IgD-negative memory B cell (primary cell): ENCODE measurements around the gene ASIC2. TPM values are rescaled to one million over a fixed set of nuclear protein-coding genes. Genes with fewer than 3 reads are reported as not detected.

ENCODE experiments used
- H3K27ac Mint-ChIP-seq, 3 donors: one replicate each; pipeline ENCODE4 v1.8.0; 2020 to 2022; ENCODE audit warnings: mild to moderate bottlenecking in 3 of 3, mixed read lengths in 3 of 3, moderate library complexity in 1 of 3
- H3K27me3 Mint-ChIP-seq: one replicate; pipeline ENCODE4 v1.8.0; 2021; ENCODE audit warnings: mixed read lengths
- H3K36me3 Mint-ChIP-seq: one replicate; pipeline ENCODE4 v1.8.0; 2020; ENCODE audit warnings: mild to moderate bottlenecking, mixed read lengths
- H3K4me1 Mint-ChIP-seq, 3 donors: one replicate each; pipeline ENCODE4 v1.8.0; 2020 to 2022; ENCODE audit warnings: mixed read lengths in 3 of 3, mild to moderate bottlenecking in 1 of 3
- H3K4me3 Mint-ChIP-seq, 4 donors: one replicate each; pipeline ENCODE4 v1.8.0; 2020 to 2022; ENCODE audit warnings: mild to moderate bottlenecking in 4 of 4, mixed read lengths in 4 of 4, moderate library complexity in 3 of 4
- H3K9me3 Mint-ChIP-seq, 3 donors: one replicate each; pipeline ENCODE4 v1.8.0; 2020 to 2021; ENCODE audit warnings: mixed read lengths in 3 of 3, mild to moderate bottlenecking in 1 of 3
- polyA plus RNA-seq: library from polyadenylated mRNA; unstranded; fragments of 300-500 nt; fragmentation: Illumina TruSeq; gene quantifications from one replicate; pipeline ENCODE4 v1.2.3, GENCODE V29; 2021

ASIC2 gene
- polyA plus RNA-seq, 1 donor from 2014 or later: not detected

DNA sequence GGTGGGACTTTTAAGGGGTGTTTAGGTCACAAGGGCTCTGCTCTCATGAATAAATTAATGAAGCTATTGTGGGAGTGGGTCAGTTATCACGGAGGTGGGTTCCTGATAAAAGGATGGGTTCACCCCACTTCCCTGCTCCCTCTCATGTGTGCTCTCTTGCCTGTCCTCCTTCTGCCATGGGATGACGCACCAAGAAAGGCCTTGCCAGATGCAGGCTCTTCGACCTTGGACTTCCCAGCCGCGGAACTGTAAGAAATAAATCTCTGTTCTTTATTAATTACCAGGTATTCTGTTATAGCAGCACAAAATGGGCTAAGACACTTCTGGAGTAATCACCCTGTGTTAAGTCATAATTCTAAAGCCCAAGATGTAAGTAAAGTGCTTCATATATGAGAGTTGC is 141.5 kb downstream of the ASIC2 start:
- Mint-ChIP-seq H3K4me3 (no peak overlapping the region), H3K4me1 (no peaks in the 10 kb centered on the region), H3K27me3 (peaks cover under 1% of the 10 kb centered on the region), H3K9me3 (peaks cover 0 to 3% (median 0%) of the 10 kb centered on the region in 3 donors), H3K27ac (no peak overlapping the region), H3K36me3 (no peaks in the 10 kb centered on the region)

DNA sequence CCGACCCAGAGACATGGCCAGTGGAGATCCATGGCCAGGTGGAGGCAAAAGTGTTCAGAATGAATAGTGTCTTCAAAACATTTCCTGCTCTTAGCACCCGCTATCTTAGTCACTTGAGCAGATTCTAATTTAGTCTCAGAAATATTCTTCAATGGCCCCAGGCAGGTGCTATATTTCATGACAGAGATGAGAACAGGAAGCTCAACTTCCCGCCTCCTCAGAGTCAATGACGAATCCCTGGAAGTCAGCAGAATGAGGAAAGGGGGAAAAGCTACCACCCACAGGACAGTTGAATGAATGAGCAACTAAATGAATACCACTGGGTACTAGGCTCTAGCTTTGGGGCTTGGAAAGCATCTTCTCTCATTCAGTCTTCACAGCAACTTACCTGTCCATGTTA is 147.2 kb downstream of the ASIC2 start:
- Mint-ChIP-seq H3K27ac (no peak overlapping the region), H3K4me3 (no peak overlapping the region), H3K36me3 (no peaks in the 10 kb centered on the region), H3K4me1 (no peaks in the 10 kb centered on the region), H3K9me3 (peaks cover 0 to 5% (median 0%) of the 10 kb centered on the region in 3 donors), H3K27me3 (no peaks in the 10 kb centered on the region)

DNA sequence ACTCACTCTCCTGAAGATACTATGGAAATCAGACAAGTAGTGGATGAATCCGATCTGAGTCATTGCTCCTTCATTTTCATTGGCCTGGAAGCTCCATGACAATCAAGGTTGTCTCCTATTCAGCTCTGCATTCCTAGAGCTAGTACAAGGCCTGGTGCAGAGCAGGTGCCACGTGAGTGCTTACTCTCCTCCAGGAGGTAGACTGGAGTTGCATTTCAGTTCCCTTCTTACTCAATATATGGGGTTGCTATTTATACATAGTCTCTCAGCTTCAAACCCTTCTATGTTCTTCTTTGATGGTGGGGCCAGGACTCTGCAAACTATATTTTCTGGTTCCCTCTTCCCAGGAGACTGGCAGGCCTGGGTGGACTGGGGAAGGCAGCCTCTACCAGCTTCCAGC is 148.3 kb downstream of the ASIC2 start:
- no peak overlapping the region for H3K4me3 Mint-ChIP-seq

DNA sequence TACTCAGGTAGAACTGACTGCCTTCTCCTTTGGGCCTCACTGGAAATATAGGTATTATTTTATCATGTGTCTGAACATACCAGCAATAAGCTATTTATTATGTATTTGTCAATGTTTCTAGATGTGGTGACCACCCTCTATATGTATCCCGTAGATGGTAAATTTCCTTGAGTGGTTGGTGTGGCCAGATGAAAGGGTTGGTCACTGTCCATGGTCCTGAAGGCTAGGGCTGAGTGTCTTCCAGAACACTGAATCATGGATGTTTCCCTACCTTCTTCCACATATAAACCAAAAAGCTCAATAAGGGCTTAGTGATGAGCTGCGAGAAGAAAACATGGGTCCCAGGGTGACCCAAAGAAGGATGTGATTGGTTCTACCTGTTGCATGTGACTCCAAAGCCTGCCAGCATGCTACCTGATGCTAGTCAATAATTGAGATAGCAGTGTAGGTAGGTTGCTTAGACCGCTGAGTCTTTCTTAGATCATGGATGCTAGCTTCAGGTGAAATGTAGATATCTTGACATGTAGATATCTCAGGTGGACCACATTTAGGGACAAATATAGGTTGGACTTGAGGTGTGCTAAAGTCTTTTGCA is 150.3 kb downstream of the ASIC2 start:
- no peak overlapping the region for H3K4me3 Mint-ChIP-seq
- no peaks in the 10 kb centered on the region for H3K4me1 Mint-ChIP-seq
- H3K27ac Mint-ChIP-seq: no peak overlapping the region
- H3K36me3 Mint-ChIP-seq: no peaks in the 10 kb centered on the region
- H3K9me3 Mint-ChIP-seq: peaks cover 0 to 2% (median 0%) of the 10 kb centered on the region in 3 donors
- no peaks in the 10 kb centered on the region for H3K27me3 Mint-ChIP-seq

More for the DNA sequence above, 148.3 kb downstream of the ASIC2 start:
- H3K27ac Mint-ChIP-seq: no peak overlapping the region
- no peaks in the 10 kb centered on the region for H3K36me3 Mint-ChIP-seq
- no peaks in the 10 kb centered on the region for H3K27me3 Mint-ChIP-seq
- no peaks in the 10 kb centered on the region for H3K4me1 Mint-ChIP-seq
- H3K9me3 Mint-ChIP-seq: peaks cover 0 to 5% (median 0%) of the 10 kb centered on the region in 3 donors

DNA sequence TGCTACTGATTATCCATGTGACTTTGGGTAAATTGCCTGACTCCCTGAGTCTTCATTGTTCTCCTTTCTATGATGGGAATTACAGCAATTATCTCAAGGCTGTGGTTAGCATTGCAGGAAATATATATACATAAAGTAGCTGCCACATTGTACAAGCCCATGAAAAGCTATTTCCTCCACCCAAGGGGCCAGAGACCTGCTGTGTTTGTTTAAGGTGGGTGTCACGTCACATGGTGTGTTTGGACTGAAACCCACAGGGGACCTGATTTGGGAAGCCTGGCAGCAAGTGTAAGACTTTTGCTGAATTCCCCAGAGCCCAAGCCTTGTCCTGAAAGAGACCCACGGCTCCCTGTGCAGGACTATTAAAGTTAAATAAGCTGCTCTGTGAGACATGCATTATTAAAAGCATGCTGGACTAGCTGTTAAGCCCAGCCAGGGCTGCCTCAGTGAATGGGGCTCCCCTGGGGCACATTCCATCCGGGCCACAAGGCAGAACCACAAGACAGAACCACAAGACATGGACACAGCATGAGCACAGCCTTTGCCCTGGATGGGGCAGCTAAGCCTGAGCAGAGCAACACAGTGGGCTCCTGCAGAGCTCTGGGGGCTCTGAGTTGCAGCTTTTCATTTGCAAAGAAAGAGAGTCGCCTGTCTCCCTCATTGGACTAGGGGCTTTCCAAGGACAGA is 152.5 kb downstream of the ASIC2 start:
- Mint-ChIP-seq H3K9me3 (peaks cover 0 to 2% (median 0%) of the 10 kb centered on the region in 3 donors), H3K27me3 (no peaks in the 10 kb centered on the region), H3K27ac (no peak overlapping the region), H3K36me3 (no peaks in the 10 kb centered on the region), H3K4me3 (no peak overlapping the region), H3K4me1 (no peaks in the 10 kb centered on the region)

DNA sequence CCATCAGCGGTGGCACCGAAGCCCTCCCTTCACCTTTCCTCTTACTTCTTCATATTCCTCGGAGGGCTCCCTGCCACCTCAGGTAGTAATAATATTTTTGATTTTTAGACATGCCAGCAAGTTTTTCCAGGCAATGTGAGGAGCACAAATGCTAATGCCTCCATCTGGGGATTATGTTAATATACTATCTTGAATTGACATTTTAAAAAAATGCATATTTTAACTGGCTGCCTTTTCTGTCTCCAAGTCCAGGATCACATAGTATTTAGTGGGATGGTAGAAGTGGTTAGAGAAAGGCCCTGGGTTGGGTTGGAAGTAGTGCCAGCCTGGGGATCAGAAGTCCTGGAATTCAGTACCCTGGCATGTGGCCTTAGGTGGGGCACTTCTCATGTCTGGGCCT is 154.5 kb downstream of the ASIC2 start:
- peaks cover 0 to 2% (median 0%) of the 10 kb centered on the region in 3 donors for H3K9me3 Mint-ChIP-seq
- H3K27me3 Mint-ChIP-seq: no peaks in the 10 kb centered on the region

DNA sequence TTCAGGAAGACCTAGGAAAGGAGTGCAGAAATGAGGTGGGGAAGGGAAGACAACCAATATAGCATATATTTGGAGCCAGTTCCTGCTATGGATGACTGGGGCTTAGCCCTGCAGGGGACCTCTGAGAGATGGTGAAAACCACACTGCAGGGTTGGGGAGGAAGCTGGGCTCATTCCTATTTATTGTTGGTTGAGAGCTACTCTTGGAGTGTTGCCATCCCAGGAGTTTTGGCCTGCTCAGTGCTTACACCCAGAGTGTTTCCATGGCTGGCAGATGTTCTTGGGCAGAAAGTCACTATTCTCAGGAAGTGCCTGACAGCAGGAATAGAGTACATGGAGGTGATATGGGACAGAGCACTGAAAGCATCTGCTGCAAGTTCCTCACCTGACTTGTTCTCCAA is 155.7 kb downstream of the ASIC2 start:
- Mint-ChIP-seq H3K36me3 (no peaks in the 10 kb centered on the region), H3K9me3 (no peaks in the 10 kb centered on the region), H3K4me3 (no peak overlapping the region), H3K27me3 (no peaks in the 10 kb centered on the region), H3K4me1 (no peaks in the 10 kb centered on the region), H3K27ac (no peak overlapping the region)

More for the DNA sequence above, 154.5 kb downstream of the ASIC2 start:
- H3K36me3 Mint-ChIP-seq: no peaks in the 10 kb centered on the region
- no peak overlapping the region for H3K27ac Mint-ChIP-seq
- H3K4me1 Mint-ChIP-seq: no peaks in the 10 kb centered on the region
- H3K4me3 Mint-ChIP-seq: no peak overlapping the region

DNA sequence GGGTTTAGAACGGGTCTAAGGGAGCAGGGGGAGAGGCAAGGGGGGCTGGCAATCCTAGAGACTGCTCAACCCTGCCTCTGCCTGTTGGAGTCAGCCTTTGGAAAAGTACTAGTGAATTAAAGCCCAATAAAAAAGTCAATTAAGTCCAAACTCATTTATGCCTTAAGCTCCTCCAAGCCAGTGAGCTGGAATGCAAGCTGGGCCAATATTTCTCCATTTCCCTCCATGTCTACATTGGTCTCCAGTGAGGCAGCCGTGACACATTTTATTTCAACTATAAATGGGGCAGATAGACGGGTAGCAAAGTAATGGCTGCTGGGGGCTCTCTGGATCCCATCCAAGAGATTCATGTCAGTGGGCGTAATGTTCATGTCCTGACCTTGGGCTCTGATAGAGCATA is 157.4 kb downstream of the ASIC2 start:
- Mint-ChIP-seq H3K4me3 (no peak overlapping the region), H3K27ac (no peak overlapping the region), H3K4me1 (no peaks in the 10 kb centered on the region), H3K36me3 (no peaks in the 10 kb centered on the region), H3K27me3 (no peaks in the 10 kb centered on the region), H3K9me3 (no peaks in the 10 kb centered on the region)

DNA sequence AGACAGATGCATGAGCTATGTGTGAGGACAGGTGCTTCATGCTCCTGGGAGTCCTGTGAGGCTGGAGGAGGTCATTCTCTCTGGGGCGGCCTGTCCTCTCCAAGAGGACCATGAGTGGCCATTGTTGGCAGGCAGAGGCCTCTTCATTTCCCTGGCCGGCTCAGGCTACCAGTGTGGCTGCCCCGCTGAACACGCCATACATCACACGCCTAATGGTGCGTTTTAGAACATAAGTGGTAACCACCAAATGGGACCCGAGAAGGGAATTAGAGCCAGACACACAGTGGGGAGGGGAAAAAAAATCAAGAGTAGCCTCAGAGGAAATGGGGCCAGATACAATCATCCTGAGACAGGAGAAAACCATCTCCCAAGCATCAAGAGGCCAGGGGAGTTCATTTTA is 161.5 kb downstream of the ASIC2 start:
- Mint-ChIP-seq H3K27me3 (peaks cover 1% of the 10 kb centered on the region), H3K36me3 (no peaks in the 10 kb centered on the region), H3K9me3 (peaks cover 0 to 2% (median 0%) of the 10 kb centered on the region in 3 donors), H3K4me3 (no peak overlapping the region), H3K4me1 (no peaks in the 10 kb centered on the region), H3K27ac (no peak overlapping the region)

DNA sequence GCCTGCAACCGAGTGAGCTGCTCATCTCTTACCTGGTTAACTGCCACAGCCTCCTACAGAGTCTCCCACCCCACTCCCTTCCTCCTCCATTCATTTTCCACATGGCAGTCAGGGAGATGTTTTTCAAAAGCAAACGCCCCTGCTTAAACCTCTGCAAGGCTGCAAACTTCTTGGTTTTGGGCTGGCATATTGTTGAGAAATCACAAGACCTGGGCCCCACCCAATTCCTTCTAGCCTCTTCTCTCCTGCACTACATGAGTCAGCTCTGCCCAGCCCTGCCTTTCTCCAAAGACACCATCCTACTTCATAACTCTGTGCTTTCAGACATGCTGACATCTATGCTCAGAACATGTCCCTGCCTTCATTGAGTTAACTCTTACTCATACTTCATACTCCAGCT is 165.4 kb downstream of the ASIC2 start:
- peaks cover 1% of the 10 kb centered on the region for H3K27me3 Mint-ChIP-seq
- no peak overlapping the region for H3K27ac Mint-ChIP-seq
- H3K4me1 Mint-ChIP-seq: no peaks in the 10 kb centered on the region
- H3K4me3 Mint-ChIP-seq: no peak overlapping the region
- no peaks in the 10 kb centered on the region for H3K36me3 Mint-ChIP-seq
- peaks cover 0 to 3% (median 2%) of the 10 kb centered on the region in 3 donors for H3K9me3 Mint-ChIP-seq

DNA sequence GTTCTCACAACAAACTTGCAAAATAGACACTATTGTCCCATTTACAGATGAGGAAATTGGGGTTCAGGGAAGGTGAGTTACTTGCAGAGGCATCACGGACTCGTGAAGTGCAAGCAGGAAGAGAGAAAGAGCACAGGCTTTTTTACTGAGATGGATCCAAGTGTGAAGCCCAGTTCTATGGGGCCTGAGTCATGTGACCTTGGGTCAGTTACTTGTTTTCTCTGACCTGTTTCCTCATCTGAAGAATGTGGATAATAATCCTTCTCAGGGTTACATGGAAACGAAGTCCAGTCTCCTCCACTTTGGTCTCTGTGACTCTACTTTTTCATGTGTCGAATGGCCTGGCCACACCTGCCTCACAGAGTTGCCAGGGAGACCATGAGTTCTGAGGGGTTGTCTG is 167.0 kb downstream of the ASIC2 start:
- Mint-ChIP-seq H3K27me3 (peaks cover 9% of the 10 kb centered on the region), H3K4me1 (no peaks in the 10 kb centered on the region), H3K27ac (no peak overlapping the region), H3K4me3 (no peak overlapping the region), H3K9me3 (peaks cover 0 to 3% (median 2%) of the 10 kb centered on the region in 3 donors), H3K36me3 (no peaks in the 10 kb centered on the region)

DNA sequence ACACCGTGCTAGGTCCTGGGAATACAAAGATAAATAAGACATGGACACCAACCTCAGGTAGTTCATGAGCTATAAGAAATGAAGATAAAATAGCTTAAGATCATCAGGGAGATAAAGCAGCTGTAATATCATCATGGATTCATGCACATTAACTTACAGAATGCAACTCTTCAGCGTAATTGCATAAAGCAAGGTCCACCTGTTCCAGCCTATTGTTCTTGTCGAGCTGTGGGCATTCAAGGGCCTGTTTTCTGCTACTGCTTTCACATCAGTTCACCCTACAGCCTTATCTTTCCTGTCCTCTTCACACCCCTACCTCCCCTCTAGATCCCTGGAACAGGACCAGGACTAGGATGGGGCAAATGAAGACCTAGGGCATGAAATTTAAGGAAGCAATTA is 167.5 kb downstream of the ASIC2 start:
- Mint-ChIP-seq H3K27ac (no peak overlapping the region), H3K9me3 (peaks cover 0 to 3% (median 2%) of the 10 kb centered on the region in 3 donors), H3K36me3 (no peaks in the 10 kb centered on the region), H3K4me3 (no peak overlapping the region), H3K27me3 (peaks cover 11% of the 10 kb centered on the region), H3K4me1 (no peaks in the 10 kb centered on the region)

DNA sequence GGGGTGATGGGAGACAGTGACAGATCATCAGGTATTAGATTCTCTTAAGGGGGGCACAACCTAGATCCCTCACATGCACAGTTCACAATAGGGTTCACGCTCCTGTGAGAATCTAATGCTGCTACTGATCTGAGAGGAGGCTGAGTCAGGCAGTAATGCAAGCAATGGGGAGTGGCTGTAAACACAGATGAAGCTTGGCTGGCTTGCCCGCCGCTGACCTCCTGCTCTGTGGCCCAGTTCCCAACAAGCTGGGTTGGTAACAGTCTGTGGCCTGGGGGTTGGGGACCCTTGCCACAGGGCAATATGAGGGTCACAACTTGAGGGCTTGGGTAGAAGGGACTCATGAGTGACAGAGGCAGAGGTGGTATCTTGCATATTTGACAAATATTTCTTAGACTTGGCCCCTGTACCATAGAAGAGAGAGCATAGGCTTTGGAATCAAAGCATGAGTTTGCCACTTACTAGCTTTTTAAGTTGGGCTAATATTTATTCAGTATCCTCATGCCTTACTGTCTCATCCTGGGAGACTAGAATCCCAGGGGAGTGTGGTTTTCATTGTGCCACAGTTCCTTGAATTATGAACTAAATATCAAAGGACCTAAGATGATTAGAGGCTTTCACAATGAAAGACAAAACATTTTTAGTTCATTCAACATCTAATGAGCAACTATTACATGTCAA is 168.1 kb downstream of the ASIC2 start:
- Mint-ChIP-seq H3K36me3 (no peaks in the 10 kb centered on the region), H3K4me1 (no peaks in the 10 kb centered on the region), H3K27ac (no peak overlapping the region), H3K4me3 (no peak overlapping the region), H3K27me3 (peaks cover 12% of the 10 kb centered on the region), H3K9me3 (peaks cover 0 to 3% (median 2%) of the 10 kb centered on the region in 3 donors)

DNA sequence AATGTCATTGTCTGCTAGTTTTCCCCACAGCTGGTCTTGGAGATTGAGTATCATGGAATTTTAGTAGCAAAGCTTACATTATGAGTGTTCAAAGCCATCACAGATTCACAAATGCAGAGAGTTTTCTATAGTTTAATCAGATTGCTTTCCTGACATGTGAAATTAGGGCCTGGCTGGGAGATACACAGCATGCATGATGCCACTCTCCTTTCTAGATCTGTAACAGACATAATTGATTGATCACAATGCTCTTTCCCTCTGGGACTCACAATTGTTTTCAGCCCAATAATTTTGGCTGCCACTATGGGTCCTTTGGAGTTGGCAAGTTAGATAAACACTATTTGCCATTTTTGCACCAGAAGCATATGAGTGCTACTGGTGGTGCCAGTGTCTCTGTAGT is 168.9 kb downstream of the ASIC2 start:
- Mint-ChIP-seq H3K36me3 (peaks cover under 1% of the 10 kb centered on the region), H3K4me3 (no peak overlapping the region), H3K4me1 (no peaks in the 10 kb centered on the region), H3K27ac (no peak overlapping the region), H3K27me3 (peaks cover 12% of the 10 kb centered on the region), H3K9me3 (peaks cover 0 to 3% (median 2%) of the 10 kb centered on the region in 3 donors)

DNA sequence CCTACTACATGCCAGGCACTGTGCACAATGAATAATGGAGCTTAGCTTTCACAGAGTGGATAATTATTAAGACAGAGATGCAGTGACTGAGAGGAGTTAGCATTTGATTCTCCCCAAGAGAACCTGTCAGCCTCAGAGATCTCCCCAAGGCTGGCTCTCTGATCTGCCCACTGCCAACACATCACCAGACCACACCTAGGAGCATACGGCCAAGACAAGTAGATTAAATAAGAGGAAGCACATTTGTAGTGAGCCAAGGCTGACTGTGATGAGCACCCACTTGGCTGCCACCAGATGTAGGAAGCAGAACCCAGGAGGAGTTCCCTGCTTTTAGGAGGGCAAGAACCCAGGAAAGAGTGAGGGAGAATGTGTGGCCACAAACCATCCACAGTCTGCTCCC is 171.3 kb downstream of the ASIC2 start:
- Mint-ChIP-seq H3K36me3 (peaks cover 1% of the 10 kb centered on the region), H3K27ac (no peak overlapping the region), H3K4me1 (no peaks in the 10 kb centered on the region), H3K4me3 (peak overlapping the region in 1 of 4 donors; percentile 70), H3K9me3 (peaks cover 0 to 2% (median 1%) of the 10 kb centered on the region in 3 donors), H3K27me3 (peaks cover 13% of the 10 kb centered on the region)
